PC-9 (cell line): ENCODE measurements around the gene PANX3.

ENCODE experiments used
- CTCF ChIP-seq: fragments of 200-600 bp; sonication (generic); conservative IDR thresholded peaks from 2 replicates; pipeline ENCODE4 v1.6.1; 2017; ENCODE audit warnings: mixed run types, antibody characterized with exemption, mild to moderate bottlenecking, moderate library complexity
- EZH2 ChIP-seq: fragments of 200-600 bp; sonication (generic); IDR thresholded peaks from 2 replicates; pipeline ENCODE4 v1.8.0; 2017; ENCODE audit warnings: antibody characterized with exemption, low read depth

- no peak for TF ChIP-seq CTCF
- no peak for TF ChIP-seq EZH2
Observed at GRCh38 chr11:124625504-124626168, 14.4 kb downstream of the PANX3 start.
